HL-60 (cell line): ENCODE results near the gene CEACAM8.

Experiments
- POLR2AphosphoS5 ChIP-seq: IDR thresholded peaks from 2 replicates; pipeline ENCODE4 v1.6.1; 2012; ENCODE audit warnings: low read depth
- SPI1 ChIP-seq: IDR thresholded peaks from 2 replicates; pipeline ENCODE4 v1.6.1; 2012; ENCODE audit warnings: low read depth, mild to moderate bottlenecking, borderline replicate concordance
- TF ChIP-seq, protein P1 (sequence below): IDR thresholded peaks from one replicate; pipeline ENCODE4 v1.5.1; 2011; ENCODE audit warnings: low read length, control low read depth, inconsistent platforms; ENCODE audit not compliant: insufficient read depth
- TF ChIP-seq, protein P2 (sequence below): IDR thresholded peaks from 2 replicates; pipeline ENCODE4 v1.6.1; 2012; ENCODE audit warnings: low read depth; ENCODE audit not compliant: insufficient replicate concordance

DNA sequence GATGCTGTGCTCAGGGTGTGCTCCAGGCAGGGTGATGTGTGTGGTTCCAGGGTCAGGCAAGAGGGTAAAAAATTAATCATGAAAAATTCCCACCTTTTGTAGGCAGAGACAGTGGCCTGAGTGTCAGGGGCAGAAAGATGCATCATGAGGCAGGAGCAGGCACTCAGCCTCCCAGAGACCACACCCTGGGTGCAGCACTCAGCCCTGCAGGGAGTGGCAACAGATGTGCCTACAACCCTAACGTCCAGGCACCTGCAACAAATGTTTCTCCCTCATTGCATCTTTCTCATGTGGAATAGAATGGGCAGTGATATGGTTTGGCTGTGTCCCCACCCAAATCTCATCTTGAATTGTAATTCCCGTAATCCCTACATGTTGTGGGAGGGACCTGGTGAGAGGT lies 46.8 kb downstream of the CEACAM8 start:
- TF ChIP-seq, protein P1, sequence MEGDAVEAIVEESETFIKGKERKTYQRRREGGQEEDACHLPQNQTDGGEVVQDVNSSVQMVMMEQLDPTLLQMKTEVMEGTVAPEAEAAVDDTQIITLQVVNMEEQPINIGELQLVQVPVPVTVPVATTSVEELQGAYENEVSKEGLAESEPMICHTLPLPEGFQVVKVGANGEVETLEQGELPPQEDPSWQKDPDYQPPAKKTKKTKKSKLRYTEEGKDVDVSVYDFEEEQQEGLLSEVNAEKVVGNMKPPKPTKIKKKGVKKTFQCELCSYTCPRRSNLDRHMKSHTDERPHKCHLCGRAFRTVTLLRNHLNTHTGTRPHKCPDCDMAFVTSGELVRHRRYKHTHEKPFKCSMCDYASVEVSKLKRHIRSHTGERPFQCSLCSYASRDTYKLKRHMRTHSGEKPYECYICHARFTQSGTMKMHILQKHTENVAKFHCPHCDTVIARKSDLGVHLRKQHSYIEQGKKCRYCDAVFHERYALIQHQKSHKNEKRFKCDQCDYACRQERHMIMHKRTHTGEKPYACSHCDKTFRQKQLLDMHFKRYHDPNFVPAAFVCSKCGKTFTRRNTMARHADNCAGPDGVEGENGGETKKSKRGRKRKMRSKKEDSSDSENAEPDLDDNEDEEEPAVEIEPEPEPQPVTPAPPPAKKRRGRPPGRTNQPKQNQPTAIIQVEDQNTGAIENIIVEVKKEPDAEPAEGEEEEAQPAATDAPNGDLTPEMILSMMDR = no peak
- TF ChIP-seq POLR2AphosphoS5 (no peak), SPI1 (no peak)
- TF ChIP-seq, protein P2, sequence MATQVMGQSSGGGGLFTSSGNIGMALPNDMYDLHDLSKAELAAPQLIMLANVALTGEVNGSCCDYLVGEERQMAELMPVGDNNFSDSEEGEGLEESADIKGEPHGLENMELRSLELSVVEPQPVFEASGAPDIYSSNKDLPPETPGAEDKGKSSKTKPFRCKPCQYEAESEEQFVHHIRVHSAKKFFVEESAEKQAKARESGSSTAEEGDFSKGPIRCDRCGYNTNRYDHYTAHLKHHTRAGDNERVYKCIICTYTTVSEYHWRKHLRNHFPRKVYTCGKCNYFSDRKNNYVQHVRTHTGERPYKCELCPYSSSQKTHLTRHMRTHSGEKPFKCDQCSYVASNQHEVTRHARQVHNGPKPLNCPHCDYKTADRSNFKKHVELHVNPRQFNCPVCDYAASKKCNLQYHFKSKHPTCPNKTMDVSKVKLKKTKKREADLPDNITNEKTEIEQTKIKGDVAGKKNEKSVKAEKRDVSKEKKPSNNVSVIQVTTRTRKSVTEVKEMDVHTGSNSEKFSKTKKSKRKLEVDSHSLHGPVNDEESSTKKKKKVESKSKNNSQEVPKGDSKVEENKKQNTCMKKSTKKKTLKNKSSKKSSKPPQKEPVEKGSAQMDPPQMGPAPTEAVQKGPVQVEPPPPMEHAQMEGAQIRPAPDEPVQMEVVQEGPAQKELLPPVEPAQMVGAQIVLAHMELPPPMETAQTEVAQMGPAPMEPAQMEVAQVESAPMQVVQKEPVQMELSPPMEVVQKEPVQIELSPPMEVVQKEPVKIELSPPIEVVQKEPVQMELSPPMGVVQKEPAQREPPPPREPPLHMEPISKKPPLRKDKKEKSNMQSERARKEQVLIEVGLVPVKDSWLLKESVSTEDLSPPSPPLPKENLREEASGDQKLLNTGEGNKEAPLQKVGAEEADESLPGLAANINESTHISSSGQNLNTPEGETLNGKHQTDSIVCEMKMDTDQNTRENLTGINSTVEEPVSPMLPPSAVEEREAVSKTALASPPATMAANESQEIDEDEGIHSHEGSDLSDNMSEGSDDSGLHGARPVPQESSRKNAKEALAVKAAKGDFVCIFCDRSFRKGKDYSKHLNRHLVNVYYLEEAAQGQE = no peak
